Measurements from ENCODE around the gene BCAS3.

BCAS3 gene

DNA sequence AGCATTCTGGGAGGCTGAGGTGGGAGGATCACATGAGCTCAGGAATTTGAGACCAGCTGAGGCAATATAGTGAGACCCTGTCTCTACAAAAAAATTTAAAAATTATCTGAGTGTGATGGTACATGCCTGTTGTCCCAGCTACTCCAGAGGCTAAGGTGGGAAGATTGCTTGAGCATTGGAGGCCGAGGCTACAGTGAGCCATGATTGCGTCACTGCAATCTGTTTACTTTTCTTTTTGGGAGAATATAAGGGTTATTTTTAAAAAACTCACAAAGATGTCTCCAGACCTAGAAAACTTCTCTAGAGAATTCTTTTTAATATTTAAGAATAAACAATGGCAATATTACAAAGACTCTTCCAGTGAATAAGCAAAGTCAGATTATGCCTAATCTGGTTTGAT, 226.9 kb downstream of the BCAS3 start:
- Histone ChIP-seq H3K27me3 (ENCODE audit: insufficient read depth, low read depth) (no peaks in the 10 kb centered on the region), H4K20me1 (ENCODE audit: insufficient read depth) (no peaks in the 10 kb centered on the region), H3K79me2 (ENCODE audit: insufficient read depth, low read depth) (no peaks in the 10 kb centered on the region), H3K9ac (no peak overlapping the region), H3K27ac (no peak overlapping the region), H3K4me1 (ENCODE audit: low read depth, poor library complexity, severe bottlenecking) (no peaks in the 10 kb centered on the region), H3K4me2 (no peak overlapping the region), H3K36me3 (ENCODE audit: insufficient read depth) (no peaks in the 10 kb centered on the region), H2AFZ (ENCODE audit: low read depth) (no peak overlapping the region), H3K4me3 (IDR thresholded peaks at IDR 0.05; ENCODE audit: insufficient read depth, low read depth, low read length) (no peak overlapping the region)
- TF ChIP-seq, protein P1, sequence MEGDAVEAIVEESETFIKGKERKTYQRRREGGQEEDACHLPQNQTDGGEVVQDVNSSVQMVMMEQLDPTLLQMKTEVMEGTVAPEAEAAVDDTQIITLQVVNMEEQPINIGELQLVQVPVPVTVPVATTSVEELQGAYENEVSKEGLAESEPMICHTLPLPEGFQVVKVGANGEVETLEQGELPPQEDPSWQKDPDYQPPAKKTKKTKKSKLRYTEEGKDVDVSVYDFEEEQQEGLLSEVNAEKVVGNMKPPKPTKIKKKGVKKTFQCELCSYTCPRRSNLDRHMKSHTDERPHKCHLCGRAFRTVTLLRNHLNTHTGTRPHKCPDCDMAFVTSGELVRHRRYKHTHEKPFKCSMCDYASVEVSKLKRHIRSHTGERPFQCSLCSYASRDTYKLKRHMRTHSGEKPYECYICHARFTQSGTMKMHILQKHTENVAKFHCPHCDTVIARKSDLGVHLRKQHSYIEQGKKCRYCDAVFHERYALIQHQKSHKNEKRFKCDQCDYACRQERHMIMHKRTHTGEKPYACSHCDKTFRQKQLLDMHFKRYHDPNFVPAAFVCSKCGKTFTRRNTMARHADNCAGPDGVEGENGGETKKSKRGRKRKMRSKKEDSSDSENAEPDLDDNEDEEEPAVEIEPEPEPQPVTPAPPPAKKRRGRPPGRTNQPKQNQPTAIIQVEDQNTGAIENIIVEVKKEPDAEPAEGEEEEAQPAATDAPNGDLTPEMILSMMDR (conservative IDR thresholded peaks at IDR 0.05; ENCODE audit: low read depth, low read length): no peak

DNA sequence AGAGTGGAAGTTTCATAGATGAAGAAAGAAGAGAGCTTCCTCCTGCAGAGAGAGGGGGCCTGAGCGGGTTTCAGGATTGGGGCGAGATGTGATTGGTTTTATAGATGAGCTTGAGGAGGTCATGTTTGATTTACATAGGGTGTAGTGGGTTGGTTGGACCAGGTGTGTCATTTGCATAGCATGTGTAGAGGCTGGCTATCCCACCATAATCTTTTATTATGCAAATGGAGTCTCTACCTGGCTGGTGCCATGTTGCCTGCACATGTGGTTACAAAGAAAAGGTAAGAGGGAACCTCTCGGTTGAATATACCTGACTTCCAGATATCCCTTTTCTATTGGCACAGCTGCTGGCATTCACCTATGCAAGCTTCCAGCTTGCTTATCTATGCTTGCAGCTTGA, 228.1 kb downstream of the BCAS3 start:
- Histone ChIP-seq H4K20me1 (ENCODE audit: insufficient read depth) (no peaks in the 10 kb centered on the region), H3K27ac (no peak overlapping the region), H3K36me3 (ENCODE audit: insufficient read depth) (no peaks in the 10 kb centered on the region), H2AFZ (ENCODE audit: low read depth) (no peak overlapping the region), H3K79me2 (ENCODE audit: insufficient read depth, low read depth) (no peaks in the 10 kb centered on the region), H3K27me3 (ENCODE audit: insufficient read depth, low read depth) (no peaks in the 10 kb centered on the region), H3K4me3 (IDR thresholded peaks at IDR 0.05; ENCODE audit: insufficient read depth, low read depth, low read length) (no peak overlapping the region), H3K4me2 (no peak overlapping the region), H3K9ac (no peak overlapping the region), H3K4me1 (ENCODE audit: low read depth, poor library complexity, severe bottlenecking) (no peaks in the 10 kb centered on the region)
- TF ChIP-seq, protein P1 (conservative IDR thresholded peaks at IDR 0.05; ENCODE audit: low read depth, low read length): no peak

DNA sequence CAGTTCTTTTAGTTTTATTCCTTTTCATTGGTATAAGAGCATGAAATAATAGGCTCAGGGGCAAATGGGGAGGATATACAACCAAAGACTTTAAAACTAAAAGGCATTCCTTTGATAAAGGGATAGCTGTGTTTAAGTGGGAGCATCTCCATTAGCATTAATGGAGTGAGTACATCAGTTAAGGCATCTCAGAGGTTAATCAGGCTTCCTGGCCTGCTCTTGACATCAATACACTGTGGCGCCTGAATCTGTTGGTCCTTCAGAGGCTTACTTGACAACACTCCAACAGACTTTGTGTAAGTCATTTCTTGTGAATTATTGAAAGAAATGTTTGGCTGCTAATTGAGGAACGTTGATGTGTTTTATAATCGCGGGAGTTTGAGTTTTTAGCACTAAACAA, 230.7 kb downstream of the BCAS3 start:
- Histone ChIP-seq H2AFZ (ENCODE audit: low read depth) (no peak overlapping the region), H3K4me2 (no peak overlapping the region), H3K9ac (no peak overlapping the region), H3K36me3 (ENCODE audit: insufficient read depth) (no peaks in the 10 kb centered on the region), H3K4me3 (IDR thresholded peaks at IDR 0.05; ENCODE audit: insufficient read depth, low read depth, low read length) (no peak overlapping the region), H4K20me1 (ENCODE audit: insufficient read depth) (no peaks in the 10 kb centered on the region), H3K27ac (no peak overlapping the region), H3K4me1 (ENCODE audit: low read depth, poor library complexity, severe bottlenecking) (no peaks in the 10 kb centered on the region), H3K27me3 (ENCODE audit: insufficient read depth, low read depth) (no peaks in the 10 kb centered on the region), H3K79me2 (ENCODE audit: insufficient read depth, low read depth) (no peaks in the 10 kb centered on the region)
- TF ChIP-seq, protein P1 (conservative IDR thresholded peaks at IDR 0.05; ENCODE audit: low read depth, low read length): no peak

DNA sequence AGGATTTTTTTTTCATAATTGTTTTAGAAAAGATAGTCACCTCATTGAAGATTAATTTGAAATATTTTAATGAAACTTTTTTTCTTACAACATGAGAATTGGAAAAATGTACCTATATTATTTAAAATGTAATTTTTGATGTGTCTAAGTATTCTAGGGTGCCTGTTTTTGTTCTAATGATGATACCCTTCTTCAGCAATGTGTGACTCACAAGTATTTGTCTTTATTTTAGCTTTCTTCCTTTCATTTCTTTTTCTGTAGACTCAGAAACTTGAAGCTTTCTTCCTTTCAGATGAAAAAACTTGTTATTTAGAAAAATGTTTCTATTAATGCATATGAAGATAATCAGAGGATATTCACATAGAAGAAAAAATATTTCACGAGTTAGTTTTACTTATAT, 231.8 kb downstream of the BCAS3 start:
- Histone ChIP-seq H3K27ac (no peak overlapping the region), H3K36me3 (ENCODE audit: insufficient read depth) (no peaks in the 10 kb centered on the region), H3K27me3 (ENCODE audit: insufficient read depth, low read depth) (no peaks in the 10 kb centered on the region), H3K9ac (no peak overlapping the region), H3K79me2 (ENCODE audit: insufficient read depth, low read depth) (no peaks in the 10 kb centered on the region), H2AFZ (ENCODE audit: low read depth) (no peak overlapping the region), H4K20me1 (ENCODE audit: insufficient read depth) (no peaks in the 10 kb centered on the region), H3K4me2 (no peak overlapping the region), H3K4me1 (ENCODE audit: low read depth, poor library complexity, severe bottlenecking) (no peaks in the 10 kb centered on the region), H3K4me3 (IDR thresholded peaks at IDR 0.05; ENCODE audit: insufficient read depth, low read depth, low read length) (no peak overlapping the region)
- TF ChIP-seq, protein P1 (conservative IDR thresholded peaks at IDR 0.05; ENCODE audit: low read depth, low read length): no peak

DNA sequence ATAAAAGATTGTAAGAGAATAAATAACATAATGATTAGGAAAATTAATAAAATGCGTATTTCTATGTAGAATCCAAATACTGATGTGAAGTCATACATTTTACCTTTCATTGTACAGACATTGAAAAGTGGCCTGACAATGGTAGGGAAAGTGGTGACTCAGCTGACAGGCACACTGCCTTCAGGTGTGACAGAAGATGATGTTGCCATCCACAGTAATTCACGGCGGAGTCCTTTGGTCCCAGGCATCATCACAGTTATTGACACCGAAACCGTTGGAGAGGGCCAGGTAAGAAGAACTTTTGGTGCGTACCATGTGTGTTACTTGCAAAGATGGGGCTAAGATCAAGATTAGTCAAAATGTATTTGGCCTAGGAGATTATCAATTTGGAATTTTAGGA, 232.8 kb downstream of the BCAS3 start:
- Histone ChIP-seq H3K27me3 (ENCODE audit: insufficient read depth, low read depth) (no peaks in the 10 kb centered on the region), H3K9ac (no peak overlapping the region), H3K4me2 (no peak overlapping the region), H3K36me3 (ENCODE audit: insufficient read depth) (no peaks in the 10 kb centered on the region), H2AFZ (ENCODE audit: low read depth) (no peak overlapping the region), H3K79me2 (ENCODE audit: insufficient read depth, low read depth) (no peaks in the 10 kb centered on the region), H4K20me1 (ENCODE audit: insufficient read depth) (no peaks in the 10 kb centered on the region), H3K4me1 (ENCODE audit: low read depth, poor library complexity, severe bottlenecking) (no peaks in the 10 kb centered on the region), H3K27ac (no peak overlapping the region), H3K4me3 (IDR thresholded peaks at IDR 0.05; ENCODE audit: insufficient read depth, low read depth, low read length) (no peak overlapping the region)
- TF ChIP-seq, protein P1 (conservative IDR thresholded peaks at IDR 0.05; ENCODE audit: low read depth, low read length): no peak

Measured in KMS-11 (cell line).